Neural crest cell (in vitro differentiated cells): ENCODE measurements around the gene DYNLT3. TPM values are rescaled to one million over a fixed set of nuclear protein-coding genes. Genes with fewer than 3 reads are reported as not detected.

ENCODE experiments used
- DNase-seq: peaks from one replicate; pipeline ENCODE4 v3.0.0; 2021; ENCODE audit warnings: low read depth, mixed read lengths, low spot score
- H3K27ac Mint-ChIP-seq: one replicate; pipeline ENCODE4 v1.8.0; 2021; ENCODE audit warnings: mild to moderate bottlenecking, mixed read lengths; ENCODE audit not compliant: unreplicated experiment
- H3K27me3 Mint-ChIP-seq: 2 replicates; pipeline ENCODE4 v1.8.0; 2021; ENCODE audit warnings: low read depth, mild to moderate bottlenecking, mixed read lengths
- H3K36me3 Mint-ChIP-seq: 2 replicates; pipeline ENCODE4 v1.8.0; 2021; ENCODE audit warnings: low read depth, mild to moderate bottlenecking, mixed read lengths
- H3K4me1 Mint-ChIP-seq: 2 replicates; pipeline ENCODE4 v1.8.0; 2021; ENCODE audit warnings: mixed read lengths
- H3K4me3 Mint-ChIP-seq: one replicate; pipeline ENCODE4 v1.8.0; 2021; ENCODE audit warnings: mild to moderate bottlenecking, mixed read lengths
- H3K9me3 Mint-ChIP-seq: 2 replicates; pipeline ENCODE4 v1.8.0; 2021; ENCODE audit warnings: mixed read lengths
- total RNA-seq: library from RNA; stranded (reverse); gene quantifications from 2 replicates; pipeline ENCODE4 v1.2.1, GENCODE V29; 2021
- TF ChIP-seq, protein P1 (sequence below): fragments of 200-600 bp; sonication (generic); conservative IDR thresholded peaks from 2 replicates; pipeline ENCODE4 v1.5.0; 2021; ENCODE audit warnings: antibody characterized with exemption, mild to moderate bottlenecking

DYNLT3 gene
- total RNA-seq, 1 donor from 2014 or later: 7.7 TPM

DNA sequence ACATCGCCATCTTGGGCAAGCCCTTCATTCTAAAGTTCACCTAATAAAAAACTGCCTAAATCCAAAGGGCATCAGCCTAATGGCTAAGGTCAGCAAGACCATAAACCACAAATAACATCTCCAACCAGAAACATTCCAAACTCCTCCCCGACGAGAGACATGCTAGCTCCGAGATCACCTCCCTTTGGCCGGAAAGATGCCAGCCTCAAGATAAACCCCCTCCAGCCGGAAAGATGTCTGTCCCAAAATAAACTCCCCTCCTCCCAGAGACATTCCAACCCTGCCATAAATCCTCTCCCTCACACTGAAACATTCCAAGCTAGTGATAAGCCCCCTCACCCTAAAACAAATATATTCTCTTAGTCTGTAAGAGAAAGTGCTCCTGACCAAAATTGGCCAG lies 13.3 kb upstream of the DYNLT3 start:
- TF ChIP-seq, protein P1, sequence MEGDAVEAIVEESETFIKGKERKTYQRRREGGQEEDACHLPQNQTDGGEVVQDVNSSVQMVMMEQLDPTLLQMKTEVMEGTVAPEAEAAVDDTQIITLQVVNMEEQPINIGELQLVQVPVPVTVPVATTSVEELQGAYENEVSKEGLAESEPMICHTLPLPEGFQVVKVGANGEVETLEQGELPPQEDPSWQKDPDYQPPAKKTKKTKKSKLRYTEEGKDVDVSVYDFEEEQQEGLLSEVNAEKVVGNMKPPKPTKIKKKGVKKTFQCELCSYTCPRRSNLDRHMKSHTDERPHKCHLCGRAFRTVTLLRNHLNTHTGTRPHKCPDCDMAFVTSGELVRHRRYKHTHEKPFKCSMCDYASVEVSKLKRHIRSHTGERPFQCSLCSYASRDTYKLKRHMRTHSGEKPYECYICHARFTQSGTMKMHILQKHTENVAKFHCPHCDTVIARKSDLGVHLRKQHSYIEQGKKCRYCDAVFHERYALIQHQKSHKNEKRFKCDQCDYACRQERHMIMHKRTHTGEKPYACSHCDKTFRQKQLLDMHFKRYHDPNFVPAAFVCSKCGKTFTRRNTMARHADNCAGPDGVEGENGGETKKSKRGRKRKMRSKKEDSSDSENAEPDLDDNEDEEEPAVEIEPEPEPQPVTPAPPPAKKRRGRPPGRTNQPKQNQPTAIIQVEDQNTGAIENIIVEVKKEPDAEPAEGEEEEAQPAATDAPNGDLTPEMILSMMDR: no peak
- H3K9me3 Mint-ChIP-seq: peaks cover 11% of the 10 kb centered on the region
- no peaks in the 10 kb centered on the region for H3K27me3 Mint-ChIP-seq
- H3K4me3 Mint-ChIP-seq: no peak overlapping the region
- H3K4me1 Mint-ChIP-seq: no peaks in the 10 kb centered on the region
- peaks cover 3% of the 10 kb centered on the region for H3K36me3 Mint-ChIP-seq
- no peak for DNase-seq
- no peak overlapping the region for H3K27ac Mint-ChIP-seq

DNA sequence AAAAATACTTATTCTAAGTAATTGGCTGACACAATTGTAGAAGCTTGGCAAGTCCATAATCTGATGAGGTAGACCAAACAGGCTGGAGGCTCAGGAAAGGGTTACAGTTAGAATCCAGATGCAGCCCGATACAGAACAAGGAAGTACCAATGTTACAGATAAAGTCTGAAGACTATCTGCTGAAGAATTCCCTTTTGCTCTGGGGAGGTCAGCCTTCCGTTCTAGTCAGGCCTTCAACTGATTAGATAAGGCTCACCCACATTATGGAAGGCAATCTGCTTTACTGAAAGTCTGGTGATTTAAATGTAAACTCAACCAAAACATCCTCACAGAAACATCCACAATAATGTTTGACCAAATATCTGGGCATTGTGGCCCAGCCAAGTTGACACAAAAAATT lies 7.4 kb upstream of the DYNLT3 start:
- H3K27ac Mint-ChIP-seq: no peak overlapping the region
- peaks cover 2% of the 10 kb centered on the region for H3K9me3 Mint-ChIP-seq
- no peaks in the 10 kb centered on the region for H3K27me3 Mint-ChIP-seq
- TF ChIP-seq, protein P1: no peak
- no peak overlapping the region for H3K4me3 Mint-ChIP-seq
- H3K36me3 Mint-ChIP-seq: no peaks in the 10 kb centered on the region
- DNase-seq: no peak
- no peaks in the 10 kb centered on the region for H3K4me1 Mint-ChIP-seq

DNA sequence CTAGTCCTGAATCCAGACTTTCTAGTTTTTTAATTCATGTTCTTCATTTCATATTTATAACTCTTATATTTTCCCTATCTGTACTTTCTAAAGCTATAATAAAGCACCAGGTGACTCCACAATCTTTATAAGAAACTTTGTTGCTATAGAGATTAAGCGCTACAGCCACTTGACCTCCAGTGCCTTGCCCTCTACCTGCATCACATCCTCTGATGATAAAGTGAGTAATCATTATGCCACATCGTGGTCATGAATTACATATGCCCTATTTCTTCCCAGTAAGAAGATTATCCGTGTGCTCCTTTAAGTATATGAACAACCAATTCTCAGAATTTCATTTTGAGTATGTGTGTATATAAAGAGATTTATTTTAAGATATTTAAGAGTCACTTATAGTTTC lies 6.8 kb upstream of the DYNLT3 start:
- H3K4me1 Mint-ChIP-seq: no peaks in the 10 kb centered on the region
- H3K36me3 Mint-ChIP-seq: no peaks in the 10 kb centered on the region
- H3K4me3 Mint-ChIP-seq: no peak overlapping the region
- H3K27me3 Mint-ChIP-seq: no peaks in the 10 kb centered on the region
- TF ChIP-seq, protein P1: no peak
- peaks cover 2% of the 10 kb centered on the region for H3K9me3 Mint-ChIP-seq
- no peak overlapping the region for H3K27ac Mint-ChIP-seq
- DNase-seq: no peak

- no peaks in the 10 kb centered on the region for H3K27me3 Mint-ChIP-seq
- H3K4me3 Mint-ChIP-seq: peak overlapping the region; percentile 85
- H3K4me1 Mint-ChIP-seq: peaks cover 7% of the 10 kb centered on the region
- peaks cover 2% of the 10 kb centered on the region for H3K9me3 Mint-ChIP-seq
- H3K36me3 Mint-ChIP-seq: peaks cover 4% of the 10 kb centered on the region
- no peak for DNase-seq
- TF ChIP-seq, protein P1: no peak
- H3K27ac Mint-ChIP-seq: no peak overlapping the region
Measured at GRCh38 chrX:37847733-37848197, 394 bp upstream of the DYNLT3 start.

DNA sequence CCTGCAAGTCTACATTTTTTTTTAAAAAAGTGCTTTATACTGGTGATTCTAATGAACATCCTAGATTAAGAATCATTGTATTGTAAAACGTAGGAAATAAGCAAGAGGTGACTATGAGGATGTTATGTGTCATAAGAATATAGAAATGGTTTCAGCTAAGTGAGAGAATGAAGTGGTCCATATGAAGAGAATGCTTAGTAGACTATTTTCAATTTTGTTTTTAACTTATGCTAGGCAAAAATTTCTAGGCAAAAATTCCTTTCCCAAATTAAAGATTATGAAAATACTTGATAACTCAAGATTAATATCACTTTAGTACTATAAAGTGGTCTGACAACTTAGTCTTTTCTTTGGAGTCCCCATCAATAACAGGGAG lies 825 bp downstream of the DYNLT3 start:
- DNase-seq: no peak
- TF ChIP-seq, protein P1: no peak
- Mint-ChIP-seq H3K9me3 (peaks cover 2% of the 10 kb centered on the region), H3K4me3 (peak overlapping the region; percentile 81), H3K4me1 (peaks cover 7% of the 10 kb centered on the region), H3K27ac (no peak overlapping the region), H3K36me3 (peaks cover 4% of the 10 kb centered on the region), H3K27me3 (no peaks in the 10 kb centered on the region)

DNA sequence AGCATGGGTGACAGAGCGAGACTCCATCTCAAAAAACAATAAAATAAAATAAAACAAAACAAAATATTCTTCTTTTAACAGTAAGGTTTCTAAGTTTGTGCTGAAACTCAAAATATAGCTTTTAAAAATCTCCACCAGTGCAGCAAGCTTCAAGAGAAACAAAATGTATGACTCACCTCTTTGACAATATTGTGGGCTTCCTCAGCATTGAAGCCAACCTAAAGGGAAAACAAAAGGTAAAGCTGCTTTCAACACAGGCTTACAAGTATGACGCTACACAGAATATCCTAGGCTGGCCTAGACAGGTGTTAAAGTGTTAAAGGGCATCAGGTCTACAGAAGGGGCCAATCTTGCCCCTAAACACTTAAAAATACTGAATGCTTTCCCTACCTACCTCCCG lies 1.2 kb downstream of the DYNLT3 start:
- Mint-ChIP-seq H3K4me3 (peak overlapping the region; percentile 81), H3K36me3 (peaks cover 4% of the 10 kb centered on the region), H3K9me3 (peaks cover 1% of the 10 kb centered on the region), H3K27ac (no peak overlapping the region), H3K27me3 (no peaks in the 10 kb centered on the region), H3K4me1 (peaks cover 7% of the 10 kb centered on the region)
- TF ChIP-seq, protein P1: no peak
- DNase-seq: no peak
